T-cell (primary cell): ENCODE data around the gene KRT17. TPM values are rescaled to one million over a fixed set of nuclear protein-coding genes. Genes with fewer than 3 reads are reported as not detected.
"Not testable (repeated sequence)": the region's sequence is repeated elsewhere in the genome, so short reads cannot be mapped to it uniquely, and the experiment has no call there.

ENCODE experiments used
- ATAC-seq, 4 experiments: fragments of 200-7000 bp in 3 of 4; fragments of 150-1000 bp in 1 of 4; cut with Tn5 transposase; replicated peaks in 1 of 4; 1 replicate in 3 of 4; 2 replicates in 1 of 4; pipeline ENCODE4 v1.10.0; 2021; ENCODE audit warnings: moderate library complexity in 3 of 4, mild to moderate bottlenecking in 2 of 4, moderate number of reproducible peaks in 1 of 4
- CTCF ChIA-PET, 2 donors: fragments of 300-600 bp; sonication (Branson Sonifier 250); formaldehyde crosslinking; loops; one replicate each; lab custom pipeline; 2022; ENCODE audit warnings: antibody characterized with exemption in 2 of 2; lab: Charles Lee
- POLR2A ChIA-PET, 2 donors: fragments of 300-600 bp; sonication (Branson Sonifier 250); formaldehyde crosslinking; loops; one replicate each; lab custom pipeline; 2022; ENCODE audit warnings: antibody characterized with exemption in 2 of 2; lab: Charles Lee
- DNase-seq, 35 experiments: peaks; one replicate each; pipeline versions ENCODE4 v3.0.0 to v3.0.0-alpha.2; 2013 to 2023
- H3K27ac ChIP-seq: one replicate; pipeline ENCODE4 v1.5.1; 2013; ENCODE audit warnings: low read length
- H3K27me3 ChIP-seq, 2 experiments: replicated peaks in 1 of 2; 1 replicate in 1 of 2; 2 replicates in 1 of 2; pipeline versions ENCODE4 v1.6.1 to v1.7.0; 2013; ENCODE audit warnings: low read length in 1 of 2, mixed read lengths in 1 of 2; ENCODE audit not compliant: control insufficient read depth in 2 of 2, insufficient read depth in 2 of 2; ENCODE audit errors: extremely low read depth in 1 of 2
- H3K36me3 ChIP-seq, 2 donors: 1 replicate in 1 of 2; 2 replicates in 1 of 2; pipeline versions ENCODE4 v1.6.1 to v1.7.0; 2013; ENCODE audit warnings: low read length in 1 of 2; ENCODE audit not compliant: control insufficient read depth in 2 of 2, insufficient read depth in 1 of 2; ENCODE audit errors: extremely low read depth in 1 of 2
- H3K4me1 ChIP-seq, 2 experiments: 1 replicate in 1 of 2; 2 replicates in 1 of 2; pipeline versions ENCODE4 v1.6.1 to v1.7.0; 2013; ENCODE audit warnings: low read length in 2 of 2, mixed read lengths in 1 of 2; ENCODE audit not compliant: insufficient read depth in 2 of 2, control insufficient read depth in 1 of 2; ENCODE audit errors: extremely low read depth in 1 of 2
- H3K4me3 ChIP-seq, 2 donors: 1 replicate in 1 of 2; 2 replicates in 1 of 2; pipeline versions ENCODE4 v1.5.1 to v1.7.0; 2013; ENCODE audit warnings: mild to moderate bottlenecking in 2 of 2, low read length in 1 of 2, moderate library complexity in 1 of 2; ENCODE audit not compliant: control insufficient read depth in 1 of 2; ENCODE audit errors: extremely low read depth in 1 of 2
- H3K9me3 ChIP-seq: 2 replicates; pipeline ENCODE4 v1.7.0; 2013
- H3K27ac Mint-ChIP-seq, 2 donors: one replicate each; pipeline ENCODE4 v1.8.0; 2020 to 2021; ENCODE audit warnings: mild to moderate bottlenecking in 2 of 2, mixed read lengths in 2 of 2
- H3K27me3 Mint-ChIP-seq, 2 donors: one replicate each; pipeline ENCODE4 v1.8.0; 2021 to 2022; ENCODE audit warnings: mixed read lengths in 2 of 2
- H3K36me3 Mint-ChIP-seq: one replicate; pipeline ENCODE4 v1.8.0; 2021; ENCODE audit warnings: mixed read lengths
- H3K4me1 Mint-ChIP-seq, 3 donors: one replicate each; pipeline ENCODE4 v1.8.0; 2020 to 2022; ENCODE audit warnings: mixed read lengths in 3 of 3, mild to moderate bottlenecking in 1 of 3
- H3K4me3 Mint-ChIP-seq, 3 donors: one replicate each; pipeline ENCODE4 v1.8.0; 2020 to 2022; ENCODE audit warnings: mild to moderate bottlenecking in 3 of 3, mixed read lengths in 3 of 3, moderate library complexity in 3 of 3
- H3K9me3 Mint-ChIP-seq, 3 donors: one replicate each; pipeline ENCODE4 v1.8.0; 2020 to 2022; ENCODE audit warnings: mixed read lengths in 3 of 3
- WGBS: methylation state at CpG from one replicate; pipeline ENCODE4 v1.1.5; 2013; ENCODE audit warnings: missing lambda C conversion rate; ENCODE audit not compliant: insufficient coverage; 5-methylcytosine and 5-hydroxymethylcytosine counted together
- total RNA-seq, 35 experiments: library from RNA in 6 of 35; stranded (reverse) in 6 of 35; fragments of 120-200 nt in 1 of 35; gene quantifications; one replicate each; pipeline versions ENCODE4 v1.2.1 to v1.2.4 and lab custom pipeline; 2013 to 2026

The KRT17 gene
- total RNA-seq, 5 donors from 2014 or later (not counting 1 experiment from before 2014, with no cell fraction given): not detected

DNA sequence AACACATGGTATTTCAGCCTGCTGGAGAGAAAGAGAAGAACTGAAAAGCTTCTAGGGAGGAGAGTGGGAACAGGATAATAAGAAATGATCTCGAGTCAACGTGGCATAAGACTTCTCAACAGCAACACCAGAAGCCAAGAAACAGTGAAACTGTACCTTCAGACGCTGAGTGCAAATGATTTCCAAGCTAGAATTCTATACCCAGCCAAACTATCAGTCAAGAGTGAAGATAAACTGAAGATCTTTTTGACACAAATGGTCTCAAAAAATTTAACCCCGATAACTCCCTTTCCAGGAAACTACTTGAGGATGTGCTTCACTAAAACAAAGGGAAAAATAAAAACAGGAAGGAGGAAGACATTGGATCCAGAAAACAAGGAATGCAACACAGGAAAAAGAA is 17.4 kb downstream of the KRT17 start:
- H3K36me3 Mint-ChIP-seq, H3K4me3 ChIP-seq, CTCF ChIA-PET, H3K27ac ChIP-seq, ATAC-seq, DNase-seq, POLR2A ChIA-PET, H3K9me3 ChIP-seq, H3K27ac Mint-ChIP-seq, H3K4me1 ChIP-seq, H3K36me3 ChIP-seq, H3K4me3 Mint-ChIP-seq, H3K4me1 Mint-ChIP-seq: not testable (repeated sequence)
- no CpG with 5 or more reads among the region's 4 CpGs for WGBS
- peaks cover 13 to 20% (median 14%) of the 10 kb centered on the region in 3 donors for H3K9me3 Mint-ChIP-seq
- H3K27me3 ChIP-seq: peaks cover 0 to 16% of the 10 kb centered on the region in 2 experiments
- peaks cover 42 to 43% of the 10 kb centered on the region in 2 donors for H3K27me3 Mint-ChIP-seq

DNA sequence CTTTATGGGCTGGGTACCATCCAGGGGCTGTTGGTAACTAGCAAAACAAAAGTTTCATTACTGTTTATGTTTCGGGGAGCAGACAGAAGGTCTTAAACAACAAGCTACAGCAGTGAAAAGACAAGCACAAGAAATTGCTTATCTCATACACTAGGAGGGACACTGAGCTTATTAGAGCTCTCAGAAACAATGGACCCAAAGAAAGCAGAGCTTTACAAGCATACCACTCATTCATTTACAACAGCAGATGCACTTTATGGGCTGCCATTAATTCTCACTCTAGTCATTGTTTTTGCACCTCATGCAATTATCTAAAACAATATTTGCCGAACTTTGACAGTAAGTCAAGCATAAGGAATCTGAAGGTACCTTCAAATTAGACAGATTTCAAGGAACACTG is 21.9 kb downstream of the KRT17 start:
- no peak overlapping the region for H3K4me3 ChIP-seq
- no peaks in the 10 kb centered on the region for H3K4me1 Mint-ChIP-seq
- H3K9me3 ChIP-seq: peaks cover 2% of the 10 kb centered on the region
- no peak for DNase-seq
- ChIA-PET CTCF (no interaction called here), POLR2A (no interaction called here)
- H3K27ac ChIP-seq: no peak overlapping the region
- no peak overlapping the region for H3K4me3 Mint-ChIP-seq
- peaks cover 11 to 17% (median 17%) of the 10 kb centered on the region in 3 donors for H3K9me3 Mint-ChIP-seq
- H3K36me3 ChIP-seq: no peaks in the 10 kb centered on the region
- peaks cover 9% of the 10 kb centered on the region for H3K36me3 Mint-ChIP-seq
- H3K27ac Mint-ChIP-seq: no peak overlapping the region
- H3K27me3 ChIP-seq: peaks cover 0 to 6% of the 10 kb centered on the region in 2 experiments
- H3K27me3 Mint-ChIP-seq: peaks cover 27 to 32% of the 10 kb centered on the region in 2 donors
- WGBS: 75% methylated on average over 1 of the region's 2 CpGs
- ATAC-seq: no peak
- no peaks in the 10 kb centered on the region for H3K4me1 ChIP-seq

DNA sequence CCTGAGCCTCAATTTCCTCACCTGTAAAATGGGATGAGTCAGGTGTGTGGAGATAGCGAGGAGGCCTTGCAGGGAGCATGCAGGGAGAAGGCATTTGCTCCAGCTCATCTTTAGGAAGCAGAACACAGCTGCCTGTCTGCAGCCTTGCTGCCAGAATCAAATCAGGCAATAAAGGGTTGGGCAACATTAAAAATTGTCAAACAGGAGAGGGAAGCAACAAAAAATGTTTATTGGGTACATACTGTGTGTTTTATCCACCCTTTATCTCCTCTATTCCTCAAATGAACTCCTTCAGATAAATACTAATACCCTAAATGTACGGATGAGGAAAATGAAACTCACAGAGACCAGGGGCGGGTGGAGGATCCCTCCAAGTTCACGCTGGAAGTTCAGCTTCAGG is 24.1 kb downstream of the KRT17 start:
- Histone ChIP-seq H3K4me3 (no peak overlapping the region), H3K27me3 (peaks cover 0 to 16% of the 10 kb centered on the region in 2 experiments), H3K4me1 (no peaks in the 10 kb centered on the region), H3K36me3 (no peaks in the 10 kb centered on the region), H3K27ac (no peak overlapping the region), H3K9me3 (no peaks in the 10 kb centered on the region)
- no CpG with 5 or more reads among the region's 4 CpGs for WGBS
- DNase-seq: no peak
- POLR2A ChIA-PET: no interaction called here
- Mint-ChIP-seq H3K4me3 (no peak overlapping the region), H3K27ac (no peak overlapping the region), H3K9me3 (peaks cover 0 to 7% (median 0%) of the 10 kb centered on the region in 3 donors), H3K36me3 (no peaks in the 10 kb centered on the region), H3K4me1 (no peaks in the 10 kb centered on the region), H3K27me3 (peaks cover 21 to 31% of the 10 kb centered on the region in 2 donors)
- CTCF ChIA-PET: no interaction called here
- ATAC-seq: no peak

DNA sequence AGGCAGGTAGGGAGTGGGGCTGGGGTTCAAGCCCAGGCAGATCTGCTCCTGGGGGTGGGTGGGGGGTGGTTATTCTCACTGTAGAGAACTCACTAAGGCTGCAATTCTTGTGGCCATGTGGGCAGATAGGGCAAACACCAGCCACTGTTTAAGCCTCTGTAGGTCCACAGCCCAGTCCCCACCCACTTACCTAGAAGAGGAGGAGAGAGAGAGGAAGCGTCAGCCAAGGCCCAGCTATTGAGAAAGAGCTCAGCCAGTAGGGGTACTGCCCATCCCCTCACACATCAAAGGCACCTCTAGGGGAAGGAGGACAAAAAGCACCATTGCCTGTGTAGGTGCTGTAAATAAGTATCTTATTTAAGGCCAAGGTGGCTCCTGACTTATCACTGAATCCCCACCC is 24.7 kb downstream of the KRT17 start:
- Mint-ChIP-seq H3K27ac (no peak overlapping the region), H3K36me3 (no peaks in the 10 kb centered on the region), H3K4me1 (no peaks in the 10 kb centered on the region), H3K9me3 (peaks cover 0 to 7% (median 0%) of the 10 kb centered on the region in 3 donors), H3K27me3 (peaks cover 24 to 31% of the 10 kb centered on the region in 2 donors), H3K4me3 (no peak overlapping the region)
- WGBS: no CpG with 5 or more reads among the region's 1 CpG
- no peak for DNase-seq
- Histone ChIP-seq H3K27me3 (peaks cover 0 to 20% of the 10 kb centered on the region in 2 experiments), H3K4me1 (no peaks in the 10 kb centered on the region), H3K9me3 (no peaks in the 10 kb centered on the region), H3K36me3 (no peaks in the 10 kb centered on the region), H3K27ac (no peak overlapping the region), H3K4me3 (no peak overlapping the region)
- ChIA-PET POLR2A (no interaction called here), CTCF (no interaction called here)
- ATAC-seq: no peak

DNA sequence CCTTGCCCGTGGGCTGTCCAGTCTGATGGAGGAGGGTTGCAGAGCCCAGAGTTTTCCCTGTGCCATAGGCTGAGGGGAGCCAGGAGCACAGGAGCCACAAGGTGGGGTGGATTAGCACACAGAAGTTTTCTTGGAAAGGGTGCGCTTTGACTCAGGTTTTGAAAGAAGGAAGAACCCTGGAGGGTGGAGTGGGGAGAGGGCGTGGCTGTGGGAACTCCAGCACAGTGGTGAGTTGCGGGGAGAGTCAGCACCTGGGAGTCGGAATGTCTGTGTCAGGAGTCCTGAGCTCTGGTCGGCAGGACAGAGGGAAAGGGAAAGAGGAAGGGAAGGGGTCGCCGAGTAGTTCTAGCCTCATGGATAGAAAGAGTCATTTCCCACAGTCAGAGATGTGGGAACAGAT is 28.8 kb downstream of the KRT17 start:
- no peak overlapping the region for H3K4me3 Mint-ChIP-seq
- no peak overlapping the region for H3K27ac Mint-ChIP-seq
- no peaks in the 10 kb centered on the region for H3K9me3 ChIP-seq

DNA sequence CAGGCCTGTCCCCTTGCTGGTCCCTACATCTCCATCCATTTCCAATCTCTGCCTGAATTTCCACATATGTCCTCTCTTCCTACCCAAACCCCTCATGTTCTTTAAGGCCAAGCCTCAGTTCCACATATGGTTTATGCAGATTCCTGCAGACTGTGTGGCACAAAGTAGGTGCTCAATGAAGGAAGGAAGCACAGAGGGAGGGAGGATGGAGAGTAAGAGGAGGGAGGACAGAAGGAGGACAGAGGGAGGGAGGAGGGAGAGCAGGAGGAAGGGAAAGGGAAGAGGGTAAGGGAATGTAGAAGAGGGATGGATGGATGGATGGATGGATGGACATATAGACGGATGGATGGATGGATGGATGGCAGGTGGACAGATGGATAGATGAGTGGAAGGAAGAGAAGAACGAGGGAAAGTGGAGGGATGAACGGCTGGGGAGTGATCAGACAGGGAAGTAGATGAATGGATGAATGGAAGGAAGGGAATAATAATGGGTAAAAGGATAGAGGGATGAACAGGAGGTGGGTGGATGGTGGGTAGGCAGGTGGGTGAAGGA is 29.9 kb downstream of the KRT17 start:
- POLR2A ChIA-PET: no interaction called here
- Mint-ChIP-seq H3K4me1 (no peaks in the 10 kb centered on the region), H3K4me3 (no peak overlapping the region), H3K9me3 (peaks cover 0 to 7% (median 0%) of the 10 kb centered on the region in 3 donors), H3K36me3 (no peaks in the 10 kb centered on the region), H3K27me3 (peaks cover 18 to 21% of the 10 kb centered on the region in 2 donors), H3K27ac (no peak overlapping the region)
- DNase-seq (no peak), ATAC-seq (no peak)
- no peak overlapping the region for H3K27ac ChIP-seq
- 38% methylated on average over 3 of the region's 3 CpGs for WGBS
- H3K4me1 ChIP-seq: no peaks in the 10 kb centered on the region
- H3K9me3 ChIP-seq: no peaks in the 10 kb centered on the region
- H3K4me3 ChIP-seq: no peak overlapping the region
- CTCF ChIA-PET: no interaction called here
- H3K27me3 ChIP-seq: peaks cover 0 to 40% of the 10 kb centered on the region in 2 experiments
- H3K36me3 ChIP-seq: no peaks in the 10 kb centered on the region

More for the DNA sequence above, 28.8 kb downstream of the KRT17 start:
- H3K27ac ChIP-seq: no peak overlapping the region
- H3K36me3 Mint-ChIP-seq: no peaks in the 10 kb centered on the region
- H3K27me3 ChIP-seq: peaks cover 0 to 36% of the 10 kb centered on the region in 2 experiments
- POLR2A ChIA-PET: no interaction called here
- WGBS: 62% methylated on average over 4 of the region's 8 CpGs
- peaks cover 16 to 18% of the 10 kb centered on the region in 2 donors for H3K27me3 Mint-ChIP-seq
- CTCF ChIA-PET: interaction anchor here in 1 of 2 donors (0.6 kb wide), 1 partner anchor 721 kb away, joined by 3 read pairs; no protein-coding TSS in a partner anchor
- no peaks in the 10 kb centered on the region for H3K4me1 Mint-ChIP-seq
- H3K9me3 Mint-ChIP-seq: peaks cover 0 to 7% (median 0%) of the 10 kb centered on the region in 3 donors
- no peak overlapping the region for H3K4me3 ChIP-seq
- H3K4me1 ChIP-seq: no peaks in the 10 kb centered on the region
- H3K36me3 ChIP-seq: no peaks in the 10 kb centered on the region
- no peak for ATAC-seq
- no peak for DNase-seq
